ENCODE measurements around the gene KRT16. TPM values are rescaled to one million over a fixed set of nuclear protein-coding genes. Genes with fewer than 3 reads are reported as not detected.
"Not testable (repeated sequence)": the region's sequence is repeated elsewhere in the genome, so short reads cannot be mapped to it uniquely, and the experiment has no call there.

KRT16 gene
- total RNA-seq, 1 donor from 2014 or later = not detected

DNA sequence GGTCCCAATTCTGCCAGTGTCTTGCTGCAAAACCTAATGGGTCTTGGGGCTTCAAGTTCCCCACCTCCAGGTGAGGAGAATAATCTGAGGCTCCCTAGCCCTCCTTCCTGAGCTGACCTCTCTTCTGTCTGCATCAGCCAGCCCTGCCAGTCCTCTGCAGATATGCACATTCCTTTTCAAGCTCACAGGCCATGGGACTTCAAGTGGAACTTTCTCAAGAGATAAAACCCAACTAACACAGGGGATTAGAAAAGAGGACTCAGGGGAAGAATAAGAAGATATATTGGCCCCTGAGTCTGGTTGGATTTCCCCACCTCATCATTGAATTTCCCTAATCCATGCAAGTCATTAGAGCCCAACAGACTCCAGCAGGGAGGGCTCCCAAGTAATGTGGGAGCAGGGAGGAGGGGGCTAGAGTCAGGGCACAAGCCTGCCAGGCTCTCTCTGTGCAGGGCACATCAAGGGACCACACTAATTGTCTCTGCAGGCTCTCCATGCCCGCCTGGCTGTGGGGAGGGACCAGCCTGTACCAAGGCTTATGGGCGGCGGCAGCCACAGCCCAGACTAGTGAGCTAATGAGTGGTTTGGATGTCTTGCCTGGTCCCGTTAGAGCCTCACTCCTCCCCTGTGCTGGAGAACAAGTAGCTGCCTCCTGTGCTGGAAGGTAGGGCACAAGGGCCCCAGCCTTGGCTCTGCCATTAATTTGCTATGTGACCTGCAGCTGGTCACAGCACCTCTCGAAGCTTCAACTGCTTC, 27.1 kb downstream of the KRT16 start:
- H3K4me1 Mint-ChIP-seq = no peaks in the 10 kb centered on the region
- no peak overlapping the region for H2AFZ ChIP-seq (replicated peaks)
- H3K9ac ChIP-seq = no peak overlapping the region
- H3K4me1 ChIP-seq = no peaks in the 10 kb centered on the region
- DNase-seq (ENCODE audit: low spot score) = peak; percentile 8
- H3K9me3 Mint-ChIP-seq = no peaks in the 10 kb centered on the region
- H3K9me3 ChIP-seq (ENCODE audit: low read depth) = no peaks in the 10 kb centered on the region
- no peak overlapping the region for H3K4me3 Mint-ChIP-seq
- H3K4me2 ChIP-seq = no peak overlapping the region
- H4K20me1 ChIP-seq (ENCODE audit: low read depth) = no peaks in the 10 kb centered on the region
- no peaks in the 10 kb centered on the region for H3K36me3 Mint-ChIP-seq
- H3F3A ChIP-seq (ENCODE audit: low read depth) = no peaks in the 10 kb centered on the region
- H3K79me2 ChIP-seq (ENCODE audit: low read depth) = no peaks in the 10 kb centered on the region
- no peaks in the 10 kb centered on the region for H3K27me3 ChIP-seq
- TF ChIP-seq EZH2 (IDR thresholded peaks at IDR 0.05) = no peak
- TF ChIP-seq CTCF (IDR thresholded peaks at IDR 0.05) = no peak
- no peak for TF ChIP-seq EZH2phosphoT487 (IDR thresholded peaks at IDR 0.05)
- no peaks in the 10 kb centered on the region for H3K36me3 ChIP-seq
- H3K27ac Mint-ChIP-seq = no peak overlapping the region
- H3K27ac ChIP-seq = no peak overlapping the region
- H3K4me3 ChIP-seq = no peak overlapping the region
- peaks cover 7% of the 10 kb centered on the region for H3K27me3 Mint-ChIP-seq (ENCODE audit: insufficient read depth, low read depth)

- not testable (repeated sequence) for H3K27ac Mint-ChIP-seq; H3K27me3 ChIP-seq; H3K9me3 ChIP-seq (ENCODE audit: low read depth); H3K36me3 ChIP-seq; DNase-seq (ENCODE audit: low spot score); H2AFZ ChIP-seq (replicated peaks); H3K27ac ChIP-seq; H3K4me3 ChIP-seq; H3K9me3 Mint-ChIP-seq; H3K36me3 Mint-ChIP-seq; H4K20me1 ChIP-seq (ENCODE audit: low read depth); H3K4me2 ChIP-seq; H3K4me3 Mint-ChIP-seq; H3K4me1 ChIP-seq; H3K4me1 Mint-ChIP-seq; H3K9ac ChIP-seq; H3F3A ChIP-seq (ENCODE audit: low read depth); H3K27me3 Mint-ChIP-seq (ENCODE audit: insufficient read depth, low read depth); H3K79me2 ChIP-seq (ENCODE audit: low read depth)
Observed at GRCh38 chr17:41584331-41584927, 28.1 kb downstream of the KRT16 start.

DNA sequence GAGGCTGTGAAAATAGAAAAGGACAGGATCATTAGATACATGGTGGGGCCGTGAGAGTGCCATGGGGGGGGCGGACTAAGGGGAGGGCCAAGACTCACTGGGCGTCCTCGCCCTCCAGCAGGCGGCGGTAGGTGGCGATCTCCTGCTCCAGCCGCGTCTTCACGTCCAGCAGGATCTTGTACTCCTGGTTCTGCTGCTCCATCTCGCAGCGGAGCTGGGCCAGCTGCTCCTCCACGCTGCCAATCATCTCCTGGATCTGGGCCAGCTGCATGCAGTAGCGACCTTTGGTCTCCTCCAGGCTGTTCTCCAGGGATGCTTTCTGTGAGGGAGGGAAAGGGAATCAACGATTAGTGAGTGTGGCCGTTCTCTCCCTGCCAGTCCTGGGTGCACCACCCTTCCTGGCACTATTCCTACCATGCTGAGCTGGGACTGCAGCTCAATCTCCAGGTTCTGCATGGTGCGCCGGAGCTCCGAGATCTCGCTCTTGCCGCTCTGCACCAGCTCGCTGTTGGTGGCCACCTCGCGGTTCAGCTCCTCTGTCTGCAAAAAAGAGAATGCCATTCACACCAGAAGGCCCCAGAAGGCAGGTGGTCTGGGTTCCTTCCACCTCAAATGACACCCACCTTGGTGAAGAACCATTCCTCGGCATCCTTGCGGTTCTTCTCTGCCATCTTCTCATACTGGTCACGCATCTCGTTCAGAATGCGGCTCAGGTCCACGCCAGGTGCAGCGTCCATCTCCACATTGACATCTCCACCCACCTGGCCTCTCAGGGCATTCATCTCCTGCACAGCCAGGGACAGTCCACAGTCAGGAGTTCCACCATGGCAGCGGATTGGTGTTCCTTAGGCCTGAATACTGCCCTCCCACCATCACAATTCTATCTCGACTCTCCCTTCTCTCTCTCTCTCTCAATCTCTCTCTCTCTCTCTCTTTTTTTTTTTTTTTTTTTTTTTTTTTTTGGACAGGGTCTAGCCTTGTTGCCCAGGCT, 29.1 kb downstream of the KRT16 start:
- TF ChIP-seq EZH2 (IDR thresholded peaks at IDR 0.05) (no peak), EZH2phosphoT487 (IDR thresholded peaks at IDR 0.05) (no peak), CTCF (IDR thresholded peaks at IDR 0.05) (no peak)
- H4K20me1 ChIP-seq (ENCODE audit: low read depth) = no peaks in the 10 kb centered on the region
- H3K27ac ChIP-seq = no peak overlapping the region
- Mint-ChIP-seq H3K9me3 (no peaks in the 10 kb centered on the region), H3K27ac (peak overlapping the region; percentile 68), H3K36me3 (no peaks in the 10 kb centered on the region), H3K4me3 (no peak overlapping the region), H3K27me3 (ENCODE audit: insufficient read depth, low read depth) (peaks cover 11% of the 10 kb centered on the region), H3K4me1 (no peaks in the 10 kb centered on the region)
- no peaks in the 10 kb centered on the region for H3K36me3 ChIP-seq
- no peaks in the 10 kb centered on the region for H3K79me2 ChIP-seq (ENCODE audit: low read depth)
- H3F3A ChIP-seq (ENCODE audit: low read depth) = no peaks in the 10 kb centered on the region
- H3K9ac ChIP-seq = no peak overlapping the region
- no peak overlapping the region for H3K4me3 ChIP-seq
- no peaks in the 10 kb centered on the region for H3K9me3 ChIP-seq (ENCODE audit: low read depth)
- H3K4me1 ChIP-seq = peaks cover 4% of the 10 kb centered on the region
- H2AFZ ChIP-seq (replicated peaks) = no peak overlapping the region
- no peaks in the 10 kb centered on the region for H3K27me3 ChIP-seq
- no peak overlapping the region for H3K4me2 ChIP-seq
- no peak for DNase-seq (ENCODE audit: low spot score)

- H3K4me3 ChIP-seq; H3K9ac ChIP-seq; H3K4me2 ChIP-seq; H3K9me3 Mint-ChIP-seq; DNase-seq (ENCODE audit: low spot score); H3K27ac Mint-ChIP-seq; H3K36me3 ChIP-seq; H3K4me1 ChIP-seq; H3K4me3 Mint-ChIP-seq; H3K27ac ChIP-seq; H3K79me2 ChIP-seq (ENCODE audit: low read depth); H2AFZ ChIP-seq (replicated peaks); H3K36me3 Mint-ChIP-seq; H4K20me1 ChIP-seq (ENCODE audit: low read depth); H3F3A ChIP-seq (ENCODE audit: low read depth); H3K9me3 ChIP-seq (ENCODE audit: low read depth); H3K27me3 ChIP-seq; H3K4me1 Mint-ChIP-seq: not testable (repeated sequence)
- H3K27me3 Mint-ChIP-seq (ENCODE audit: insufficient read depth, low read depth) = peaks cover 11% of the 10 kb centered on the region
Observed at GRCh38 chr17:41582061-41582968, 30.3 kb downstream of the KRT16 start.
